ENCODE results near the gene BTD. TPM values are rescaled to one million over a fixed set of nuclear protein-coding genes. Genes with fewer than 3 reads are reported as not detected.
"Not testable (repeated sequence)": the region's sequence is repeated elsewhere in the genome, so short reads cannot be mapped to it uniquely, and the experiment has no call there.

BTD gene
- total RNA-seq, 2 donors from 2014 or later = 6.8 to 8.3 TPM

GRCh38 chr3:15612001-15612400 lies 10.5 kb downstream of the BTD start:
- H3K27me3 Mint-ChIP-seq = no peaks in the 10 kb centered on the region
- H3K36me3 Mint-ChIP-seq = no peaks in the 10 kb centered on the region
- H3K4me1 Mint-ChIP-seq (ENCODE audit: low read depth in 2 of 2) = peaks cover 3 to 4% of the 10 kb centered on the region in 2 donors
- no peak for ATAC-seq
- H3K27ac Mint-ChIP-seq = no peak overlapping the region
- no peak overlapping the region for H3K4me3 Mint-ChIP-seq
- DNase-seq (ENCODE audit: low spot score) = no peak
- no peaks in the 10 kb centered on the region for H3K9me3 Mint-ChIP-seq

- DNase-seq (ENCODE audit: low spot score) (no peak), ATAC-seq (no peak)
- Mint-ChIP-seq H3K27me3 (no peaks in the 10 kb centered on the region), H3K4me1 (ENCODE audit: low read depth in 2 of 2) (peaks cover 3 to 4% of the 10 kb centered on the region in 2 donors), H3K27ac (no peak overlapping the region), H3K9me3 (peaks cover 5% of the 10 kb centered on the region), H3K36me3 (peaks cover 10% of the 10 kb centered on the region), H3K4me3 (no peak overlapping the region)
Observed at GRCh38 chr3:15614958-15615357, 13.4 kb downstream of the BTD start.

GRCh38 chr3:15616053-15616452 lies 14.5 kb downstream of the BTD start:
- Mint-ChIP-seq H3K9me3 (peaks cover 7% of the 10 kb centered on the region), H3K27ac (no peak overlapping the region), H3K36me3 (peaks cover 17% of the 10 kb centered on the region), H3K4me3 (no peak overlapping the region), H3K27me3 (no peaks in the 10 kb centered on the region), H3K4me1 (ENCODE audit: low read depth in 2 of 2) (peaks cover 3 to 4% of the 10 kb centered on the region in 2 donors)
- no peak for DNase-seq (ENCODE audit: low spot score)
- no peak for ATAC-seq

- not testable (repeated sequence) for ATAC-seq; DNase-seq (ENCODE audit: low spot score); H3K4me3 Mint-ChIP-seq; H3K27ac Mint-ChIP-seq; H3K27me3 Mint-ChIP-seq
- H3K36me3 Mint-ChIP-seq = peaks cover 46% of the 10 kb centered on the region
- peaks cover 14% of the 10 kb centered on the region for H3K9me3 Mint-ChIP-seq
- H3K4me1 Mint-ChIP-seq (ENCODE audit: low read depth in 2 of 2) = peaks cover 19 to 24% of the 10 kb centered on the region in 2 donors
Observed at GRCh38 chr3:15619659-15620464, 18.3 kb downstream of the BTD start.

GRCh38 chr3:15623535-15624440 lies 22.2 kb downstream of the BTD start:
- Mint-ChIP-seq H3K9me3 (peaks cover 14% of the 10 kb centered on the region), H3K27me3 (no peaks in the 10 kb centered on the region), H3K4me3 (peak overlapping the region; percentile 70), H3K4me1 (ENCODE audit: low read depth in 2 of 2) (peaks cover 24 to 31% of the 10 kb centered on the region in 2 donors), H3K36me3 (peaks cover 46% of the 10 kb centered on the region), H3K27ac (peak overlapping the region; percentile 77 to 87)
- DNase-seq (ENCODE audit: low spot score) (no peak), ATAC-seq (peak; percentile 48 to 57)

- ATAC-seq (no peak), DNase-seq (ENCODE audit: low spot score) (no peak)
- Mint-ChIP-seq H3K4me1 (ENCODE audit: low read depth in 2 of 2) (peaks cover 44% of the 10 kb centered on the region in 2 donors), H3K36me3 (peaks cover 6% of the 10 kb centered on the region), H3K27ac (no peak overlapping the region), H3K27me3 (no peaks in the 10 kb centered on the region), H3K9me3 (no peaks in the 10 kb centered on the region), H3K4me3 (no peak overlapping the region)
Observed at GRCh38 chr3:15628967-15629366, 27.4 kb downstream of the BTD start.

GRCh38 chr3:15629860-15630597 lies 28.5 kb downstream of the BTD start:
- Mint-ChIP-seq H3K9me3 (no peaks in the 10 kb centered on the region), H3K27me3 (no peaks in the 10 kb centered on the region), H3K27ac (peak overlapping the region; percentile 58 to 77), H3K4me1 (ENCODE audit: low read depth in 2 of 2) (peaks cover 39 to 44% of the 10 kb centered on the region in 2 donors), H3K4me3 (peak overlapping the region; percentile 41), H3K36me3 (no peaks in the 10 kb centered on the region)
- ATAC-seq (peak; percentile 95 to 97), DNase-seq (ENCODE audit: low spot score) (peak; percentile 81)

- DNase-seq (ENCODE audit: low spot score) = no peak
- H3K9me3 Mint-ChIP-seq = no peaks in the 10 kb centered on the region
- peaks cover 40 to 47% of the 10 kb centered on the region in 2 donors for H3K4me1 Mint-ChIP-seq (ENCODE audit: low read depth in 2 of 2)
- H3K36me3 Mint-ChIP-seq = no peaks in the 10 kb centered on the region
- H3K4me3 Mint-ChIP-seq = peak overlapping the region; percentile 41
- H3K27me3 Mint-ChIP-seq = no peaks in the 10 kb centered on the region
- ATAC-seq = peak; percentile 44 to 46
- peak overlapping the region; percentile 58 to 77 for H3K27ac Mint-ChIP-seq
Observed at GRCh38 chr3:15630646-15631350, 29.3 kb downstream of the BTD start.

GRCh38 chr3:15631426-15632211 lies 30.1 kb downstream of the BTD start:
- Mint-ChIP-seq H3K27ac (peak overlapping the region; percentile 63 to 77), H3K4me3 (peak overlapping the region; percentile 52), H3K4me1 (ENCODE audit: low read depth in 2 of 2) (peaks cover 43 to 50% of the 10 kb centered on the region in 2 donors), H3K27me3 (no peaks in the 10 kb centered on the region), H3K36me3 (no peaks in the 10 kb centered on the region), H3K9me3 (no peaks in the 10 kb centered on the region)
- DNase-seq (ENCODE audit: low spot score) = no peak
- ATAC-seq = no peak

GRCh38 chr3:15632212-15632580 lies 30.7 kb downstream of the BTD start:
- Mint-ChIP-seq H3K36me3 (no peaks in the 10 kb centered on the region), H3K4me1 (ENCODE audit: low read depth in 2 of 2) (peaks cover 47 to 54% of the 10 kb centered on the region in 2 donors), H3K27me3 (no peaks in the 10 kb centered on the region), H3K4me3 (peak overlapping the region; percentile 52), H3K9me3 (no peaks in the 10 kb centered on the region), H3K27ac (peak overlapping the region; percentile 63 to 77)
- ATAC-seq (no peak), DNase-seq (ENCODE audit: low spot score) (no peak)

- peak overlapping the region in 1 of 2 donors; percentile 97 for H3K27ac Mint-ChIP-seq
- ATAC-seq = no peak
Observed at GRCh38 chr3:15633159-15633558, 31.6 kb downstream of the BTD start.

GRCh38 chr3:15633766-15634598 lies 32.4 kb downstream of the BTD start:
- Mint-ChIP-seq H3K9me3 (no peaks in the 10 kb centered on the region), H3K4me3 (no peak overlapping the region), H3K27me3 (no peaks in the 10 kb centered on the region), H3K36me3 (no peaks in the 10 kb centered on the region), H3K4me1 (ENCODE audit: low read depth in 2 of 2) (peaks cover 65 to 72% of the 10 kb centered on the region in 2 donors), H3K27ac (peak overlapping the region; percentile 97 to 99)
- DNase-seq (ENCODE audit: low spot score) = no peak
- no peak for ATAC-seq

More at GRCh38 chr3:15633159-15633558, 31.6 kb downstream of the BTD start:
- Mint-ChIP-seq H3K27me3 (no peaks in the 10 kb centered on the region), H3K36me3 (no peaks in the 10 kb centered on the region), H3K9me3 (no peaks in the 10 kb centered on the region), H3K4me1 (ENCODE audit: low read depth in 2 of 2) (peaks cover 57 to 64% of the 10 kb centered on the region in 2 donors), H3K4me3 (no peak overlapping the region)
- DNase-seq (ENCODE audit: low spot score) = no peak
